Panc1 (cell line): ENCODE results near the gene SHISAL1. TPM values are rescaled to one million over a fixed set of nuclear protein-coding genes. Genes with fewer than 3 reads are reported as not detected.

Experiments
- ATAC-seq: fragments of 200-7000 bp; cut with Tn5 transposase; 2 replicates; pipeline ENCODE4 v1.9.1; 2020; ENCODE audit warnings: mild to moderate bottlenecking, moderate library complexity
- BruUV-seq: library from RNA; stranded (reverse); fragments of 400-500 nt; replicated peaks from 2 replicates; lab custom pipeline; 2021; lab: Mats Ljungman, UMichigan
- CTCF ChIA-PET: fragments of 300-600 bp; sonication (Branson Sonifier 250); formaldehyde crosslinking; loops from one replicate; lab custom pipeline; 2022; ENCODE audit warnings: antibody characterized with exemption; lab: Charles Lee
- POLR2A ChIA-PET: fragments of 300-600 bp; sonication (Branson Sonifier 250); formaldehyde crosslinking; loops from one replicate; lab custom pipeline; 2022; ENCODE audit warnings: antibody characterized with exemption; lab: Charles Lee
- DNase-seq: peaks from one replicate; pipeline ENCODE4 v3.0.0-alpha.2; 2010; ENCODE audit warnings: low read depth, low spot score
- H3K27ac ChIP-seq: 2 replicates; pipeline ENCODE4 v1.5.1; 2011; ENCODE audit warnings: mild to moderate bottlenecking, low read length, inconsistent platforms
- H3K27me3 ChIP-seq: fragments of 200-500 bp; sonication (Bioruptor generic); 2 replicates; pipeline ENCODE4 v1.6.0; 2014; ENCODE audit warnings: low read length, inconsistent platforms; ENCODE audit not compliant: control insufficient read depth, insufficient read depth
- H3K36me3 ChIP-seq: fragments of 200-500 bp; sonication (Bioruptor generic); 2 replicates; pipeline ENCODE4 v1.5.1; 2014; ENCODE audit warnings: inconsistent platforms, mild to moderate bottlenecking, low read length, moderate library complexity; ENCODE audit not compliant: control insufficient read depth, insufficient read depth
- H3K4me1 ChIP-seq: 2 replicates; pipeline ENCODE4 v1.5.1; 2011; ENCODE audit warnings: inconsistent platforms, mild to moderate bottlenecking, low read length, moderate library complexity; ENCODE audit not compliant: control insufficient read depth, insufficient read depth
- H3K4me3 ChIP-seq, 2 experiments: 2 replicates each; pipeline ENCODE4 v1.5.1; 2011 to 2012; ENCODE audit warnings: low read depth in 2 of 2, low read length in 2 of 2, mild to moderate bottlenecking in 2 of 2, inconsistent platforms in 1 of 2, moderate library complexity in 1 of 2
- H3K9me3 ChIP-seq: fragments of 200-500 bp; sonication (Bioruptor generic); 2 replicates; pipeline ENCODE4 v1.5.1; 2014; ENCODE audit warnings: low read depth, mild to moderate bottlenecking, inconsistent platforms, low read length, moderate library complexity; ENCODE audit not compliant: control insufficient read depth, insufficient read depth
- CTCF ChIP-seq: fragments of 450-650 bp; IDR thresholded peaks from 2 replicates; pipeline ENCODE4 v1.5.1; 2017; ENCODE audit warnings: mild to moderate bottlenecking
- POLR2AphosphoS5 ChIP-seq: IDR thresholded peaks from 2 replicates; pipeline ENCODE4 v1.6.1; 2012; ENCODE audit warnings: mild to moderate bottlenecking, low read depth, low read length, moderate library complexity
- SIN3A ChIP-seq: IDR thresholded peaks from 2 replicates; pipeline ENCODE4 v1.6.1; 2012; ENCODE audit warnings: low read depth, mild to moderate bottlenecking, low read length, moderate library complexity, borderline replicate concordance; ENCODE audit not compliant: insufficient read depth
- TCF7L2 ChIP-seq: IDR thresholded peaks from 2 replicates; pipeline ENCODE4 v1.6.1; 2011; ENCODE audit warnings: mild to moderate bottlenecking, low read depth, low read length, inconsistent platforms
- in situ Hi-C: cut with HindIII; loops from 2 replicates; pipeline ENCODE4 v1.10.0; 2016; ENCODE audit warnings: low sequenced_read_pairs, low pct_unique_long_range_greater_than_20kb
- intact Hi-C: fragments of 100-400 bp; cut with micrococcal nuclease; formaldehyde crosslinking; loops from one replicate; pipeline ENCODE4 v1.10.0; 2022; ENCODE audit not compliant: unreplicated experiment
- total RNA-seq: library from RNA; stranded (reverse); gene quantifications from one replicate; pipeline ENCODE4 v1.2.1, GENCODE V29; 2021; ENCODE audit not compliant: unreplicated experiment
- TF ChIP-seq, protein P1 (sequence below), 2 experiments: IDR thresholded peaks; 2 replicates each; pipeline ENCODE4 v1.6.1; 2011 to 2012; ENCODE audit warnings: low read depth in 2 of 2, control low read depth in 1 of 2, low read length in 1 of 2, mild to moderate bottlenecking in 1 of 2, moderate library complexity in 1 of 2; ENCODE audit not compliant: insufficient read depth in 1 of 2

SHISAL1 gene
- total RNA-seq, 1 experiment from 2014 or later = 1.2 TPM

GRCh38 chr22:44293034-44293433 is 19.7 kb downstream of the SHISAL1 start:
- in situ Hi-C loops (no loop called here), intact Hi-C loops (no loop called here)
- no TSS peak for BruUV-seq
- Histone ChIP-seq H3K27me3 (no peaks in the 10 kb centered on the region), H3K9me3 (no peaks in the 10 kb centered on the region), H3K4me1 (no peaks in the 10 kb centered on the region; the same call in 1 of the 2 replicates), H3K36me3 (no peaks in the 10 kb centered on the region), H3K4me3 (no peak overlapping the region), H3K27ac (no peak overlapping the region)
- ChIA-PET POLR2A (no interaction called here), CTCF (no interaction called here)
- ATAC-seq = no peak
- no peak for TF ChIP-seq SIN3A
- TF ChIP-seq, protein P1, sequence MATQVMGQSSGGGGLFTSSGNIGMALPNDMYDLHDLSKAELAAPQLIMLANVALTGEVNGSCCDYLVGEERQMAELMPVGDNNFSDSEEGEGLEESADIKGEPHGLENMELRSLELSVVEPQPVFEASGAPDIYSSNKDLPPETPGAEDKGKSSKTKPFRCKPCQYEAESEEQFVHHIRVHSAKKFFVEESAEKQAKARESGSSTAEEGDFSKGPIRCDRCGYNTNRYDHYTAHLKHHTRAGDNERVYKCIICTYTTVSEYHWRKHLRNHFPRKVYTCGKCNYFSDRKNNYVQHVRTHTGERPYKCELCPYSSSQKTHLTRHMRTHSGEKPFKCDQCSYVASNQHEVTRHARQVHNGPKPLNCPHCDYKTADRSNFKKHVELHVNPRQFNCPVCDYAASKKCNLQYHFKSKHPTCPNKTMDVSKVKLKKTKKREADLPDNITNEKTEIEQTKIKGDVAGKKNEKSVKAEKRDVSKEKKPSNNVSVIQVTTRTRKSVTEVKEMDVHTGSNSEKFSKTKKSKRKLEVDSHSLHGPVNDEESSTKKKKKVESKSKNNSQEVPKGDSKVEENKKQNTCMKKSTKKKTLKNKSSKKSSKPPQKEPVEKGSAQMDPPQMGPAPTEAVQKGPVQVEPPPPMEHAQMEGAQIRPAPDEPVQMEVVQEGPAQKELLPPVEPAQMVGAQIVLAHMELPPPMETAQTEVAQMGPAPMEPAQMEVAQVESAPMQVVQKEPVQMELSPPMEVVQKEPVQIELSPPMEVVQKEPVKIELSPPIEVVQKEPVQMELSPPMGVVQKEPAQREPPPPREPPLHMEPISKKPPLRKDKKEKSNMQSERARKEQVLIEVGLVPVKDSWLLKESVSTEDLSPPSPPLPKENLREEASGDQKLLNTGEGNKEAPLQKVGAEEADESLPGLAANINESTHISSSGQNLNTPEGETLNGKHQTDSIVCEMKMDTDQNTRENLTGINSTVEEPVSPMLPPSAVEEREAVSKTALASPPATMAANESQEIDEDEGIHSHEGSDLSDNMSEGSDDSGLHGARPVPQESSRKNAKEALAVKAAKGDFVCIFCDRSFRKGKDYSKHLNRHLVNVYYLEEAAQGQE (IDR thresholded peaks at IDR 0.05; ENCODE audit: insufficient read depth in 1 of 2, low read depth in 2 of 2, low read length in 1 of 2) = no peak
- TF ChIP-seq CTCF = no peak
- no peak for TF ChIP-seq TCF7L2
- no peak for TF ChIP-seq POLR2AphosphoS5
- DNase-seq = no peak

- no TSS peak for BruUV-seq
- TF ChIP-seq SIN3A = no peak
- no peak for TF ChIP-seq POLR2AphosphoS5
- TF ChIP-seq, protein P1 (IDR thresholded peaks at IDR 0.05; ENCODE audit: insufficient read depth in 1 of 2, low read depth in 2 of 2, low read length in 1 of 2) = no peak
- TF ChIP-seq CTCF = no peak
- Histone ChIP-seq H3K9me3 (no peaks in the 10 kb centered on the region), H3K36me3 (no peaks in the 10 kb centered on the region), H3K4me3 (no peak overlapping the region), H3K27me3 (no peaks in the 10 kb centered on the region), H3K4me1 (no peaks in the 10 kb centered on the region; the same call in 1 of the 2 replicates), H3K27ac (no peak overlapping the region)
- in situ Hi-C loops = no loop called here
- ChIA-PET CTCF (no interaction called here), POLR2A (no interaction called here)
- no peak for DNase-seq
- no peak for ATAC-seq
- intact Hi-C loops = no loop called here
Observed at GRCh38 chr22:44292521-44292920, 20.2 kb downstream of the SHISAL1 start.
